ENCODE results near the gene BMP8B. TPM values are rescaled to one million over a fixed set of nuclear protein-coding genes. Genes with fewer than 3 reads are reported as not detected.
"Not testable (repeated sequence)": the region's sequence is repeated elsewhere in the genome, so short reads cannot be mapped to it uniquely, and the experiment has no call there.

The BMP8B gene
- total RNA-seq, 4 donors from 2014 or later: 0.83 to 4.6 (median 2.3) TPM

GRCh38 chr1:39764512-39764911 is 24.2 kb downstream of the BMP8B start:
- H3K4me3 ChIP-seq; intact Hi-C loops (cut with DNase I); H3K27me3 ChIP-seq; DNase-seq (ENCODE audit: extremely low spot score); H3K27ac ChIP-seq (replicated peaks in 1 of 4); H3K9me3 ChIP-seq; H3K4me1 ChIP-seq: not testable (repeated sequence)
- H3K36me3 ChIP-seq: peaks cover 0 to 34% (median 12%) of the 10 kb centered on the region in 4 donors
- no CpG with 5 or more reads among the region's 19 CpGs for WGBS

GRCh38 chr1:39763619-39764374 is 24.9 kb downstream of the BMP8B start:
- 95% methylated on average over 9 of the region's 18 CpGs for WGBS

GRCh38 chr1:39762550-39763540 is 25.8 kb downstream of the BMP8B start:
- Histone ChIP-seq H3K27me3 (no peaks in the 10 kb centered on the region), H3K4me3 (no peak overlapping the region), H3K4me1 (no peaks in the 10 kb centered on the region), H3K36me3 (peaks cover 11 to 50% (median 28%) of the 10 kb centered on the region in 4 donors), H3K9me3 (no peaks in the 10 kb centered on the region), H3K27ac (replicated peaks in 1 of 4) (no peak overlapping the region)
- 95% methylated on average over 25 of the region's 30 CpGs for WGBS
- TF ChIP-seq POLR2A (IDR thresholded peaks at IDR 0.05; ENCODE audit: low read depth) (no peak), POLR2AphosphoS5 (IDR thresholded peaks at IDR 0.05) (no peak), CTCF (IDR thresholded peaks at IDR 0.05) (no peak), EP300 (IDR thresholded peaks at IDR 0.05) (no peak)
- DNase-seq (ENCODE audit: extremely low spot score): no peak
- intact Hi-C loops (cut with DNase I): no loop called here

More at GRCh38 chr1:39763619-39764374, 24.9 kb downstream of the BMP8B start:
- H3K4me3 ChIP-seq; intact Hi-C loops (cut with DNase I); DNase-seq (ENCODE audit: extremely low spot score); H3K9me3 ChIP-seq; H3K27me3 ChIP-seq; H3K27ac ChIP-seq (replicated peaks in 1 of 4); H3K4me1 ChIP-seq: not testable (repeated sequence)
- H3K36me3 ChIP-seq: peaks cover 4 to 41% (median 18%) of the 10 kb centered on the region in 4 donors

GRCh38 chr1:39761557-39762260 is 27.0 kb downstream of the BMP8B start:
- 81% methylated on average over 16 of the region's 16 CpGs for WGBS
- no peak for DNase-seq (ENCODE audit: extremely low spot score)
- intact Hi-C loops (cut with DNase I): no loop called here
- Histone ChIP-seq H3K4me3 (no peak overlapping the region), H3K9me3 (no peaks in the 10 kb centered on the region), H3K27ac (replicated peaks in 1 of 4) (no peak overlapping the region), H3K36me3 (peaks cover 16 to 62% (median 39%) of the 10 kb centered on the region in 4 donors), H3K27me3 (no peaks in the 10 kb centered on the region), H3K4me1 (no peaks in the 10 kb centered on the region)
- TF ChIP-seq EP300 (IDR thresholded peaks at IDR 0.05) (no peak), CTCF (IDR thresholded peaks at IDR 0.05) (no peak), POLR2A (IDR thresholded peaks at IDR 0.05; ENCODE audit: low read depth) (no peak), POLR2AphosphoS5 (IDR thresholded peaks at IDR 0.05) (no peak)

GRCh38 chr1:39761016-39761415 is 27.6 kb downstream of the BMP8B start:
- Histone ChIP-seq H3K27me3 (no peaks in the 10 kb centered on the region), H3K9me3 (no peaks in the 10 kb centered on the region), H3K4me3 (no peak overlapping the region), H3K27ac (replicated peaks in 1 of 4) (no peak overlapping the region), H3K36me3 (peaks cover 21 to 69% (median 45%) of the 10 kb centered on the region in 4 donors), H3K4me1 (no peaks in the 10 kb centered on the region)
- WGBS: 85% methylated on average over 5 of the region's 9 CpGs
- DNase-seq (ENCODE audit: extremely low spot score): no peak
- TF ChIP-seq CTCF (IDR thresholded peaks at IDR 0.05) (no peak), POLR2AphosphoS5 (IDR thresholded peaks at IDR 0.05) (no peak), EP300 (IDR thresholded peaks at IDR 0.05) (no peak), POLR2A (IDR thresholded peaks at IDR 0.05; ENCODE audit: low read depth) (no peak)
- intact Hi-C loops (cut with DNase I): no loop called here
